Loucy (cell line): ENCODE measurements around the gene KCTD11.
A peak's percentile ranks its signal among the peaks of the same experiment; 100 is the strongest.

Experiments
- H2AFZ ChIP-seq: fragments of 200-600 bp; sonication (generic); 2 replicates; pipeline ENCODE4 v1.6.0; 2016; ENCODE audit warnings: antibody characterized with exemption, mild to moderate bottlenecking, low read length, moderate library complexity
- H3F3A ChIP-seq: fragments of 200-600 bp; 2 replicates; pipeline ENCODE4 v1.6.0; 2016; ENCODE audit warnings: antibody characterized with exemption, low read depth, mild to moderate bottlenecking
- H3K27me3 ChIP-seq: fragments of 200-600 bp; sonication (generic); 2 replicates; pipeline ENCODE4 v1.6.1; 2014; ENCODE audit warnings: low read length, mild to moderate bottlenecking; ENCODE audit not compliant: insufficient read depth, poor library complexity, severe bottlenecking
- H3K36me3 ChIP-seq: fragments of 200-600 bp; sonication (generic); 2 replicates; pipeline ENCODE4 v1.6.1; 2016; ENCODE audit warnings: low read length; ENCODE audit not compliant: insufficient read depth
- H3K4me1 ChIP-seq: fragments of 200-600 bp; sonication (generic); 2 replicates; pipeline ENCODE4 v1.5.1; 2014; ENCODE audit warnings: low read length, mild to moderate bottlenecking; ENCODE audit not compliant: insufficient read depth, poor library complexity, severe bottlenecking
- H3K4me2 ChIP-seq: fragments of 200-600 bp; sonication (generic); 2 replicates; pipeline ENCODE4 v1.6.0; 2014; ENCODE audit warnings: antibody characterized with exemption, low read length, low read depth, mild to moderate bottlenecking; ENCODE audit not compliant: poor library complexity, severe bottlenecking
- H3K4me3 ChIP-seq: fragments of 200-600 bp; sonication (generic); 2 replicates; pipeline ENCODE4 v1.5.1; 2014; ENCODE audit warnings: low read length, mild to moderate bottlenecking, mixed read lengths; ENCODE audit not compliant: poor library complexity, severe bottlenecking
- H3K79me2 ChIP-seq: fragments of 200-600 bp; sonication (generic); 2 replicates; pipeline ENCODE4 v1.6.1; 2014; ENCODE audit warnings: low read length; ENCODE audit not compliant: insufficient read depth
- H3K9ac ChIP-seq: fragments of 200-600 bp; sonication (generic); 2 replicates; pipeline ENCODE4 v1.6.0; 2014; ENCODE audit warnings: mild to moderate bottlenecking, low read depth, low read length, moderate library complexity; ENCODE audit not compliant: poor library complexity, severe bottlenecking
- H3K9me2 ChIP-seq: fragments of 200-600 bp; sonication (generic); replicated peaks from 2 replicates; pipeline ENCODE4 v1.6.1; 2016; ENCODE audit warnings: low read depth, low read length, mixed read lengths
- H3K9me3 ChIP-seq: fragments of 200-600 bp; sonication (generic); 2 replicates; pipeline ENCODE4 v1.6.1; 2014; ENCODE audit warnings: mild to moderate bottlenecking, antibody characterized with exemption, low read length, low read depth; ENCODE audit not compliant: insufficient read depth
- H4K20me1 ChIP-seq: fragments of 200-600 bp; sonication (generic); 2 replicates; pipeline ENCODE4 v1.6.0; 2014; ENCODE audit warnings: antibody characterized with exemption, low read length, mild to moderate bottlenecking; ENCODE audit not compliant: insufficient read depth, poor library complexity, severe bottlenecking
- EZH2phosphoT487 ChIP-seq: fragments of 200-600 bp; IDR thresholded peaks from 2 replicates; pipeline ENCODE4 v1.6.1; 2018; ENCODE audit warnings: antibody characterized with exemption, mild to moderate bottlenecking, moderate library complexity, borderline replicate concordance
- TF ChIP-seq, protein P1 (sequence below): fragments of 200-600 bp; sonication (generic); conservative IDR thresholded peaks from 2 replicates; pipeline ENCODE4 v1.5.1; 2014; ENCODE audit warnings: mild to moderate bottlenecking, antibody characterized with exemption, low read length

Gene KCTD11

DNA sequence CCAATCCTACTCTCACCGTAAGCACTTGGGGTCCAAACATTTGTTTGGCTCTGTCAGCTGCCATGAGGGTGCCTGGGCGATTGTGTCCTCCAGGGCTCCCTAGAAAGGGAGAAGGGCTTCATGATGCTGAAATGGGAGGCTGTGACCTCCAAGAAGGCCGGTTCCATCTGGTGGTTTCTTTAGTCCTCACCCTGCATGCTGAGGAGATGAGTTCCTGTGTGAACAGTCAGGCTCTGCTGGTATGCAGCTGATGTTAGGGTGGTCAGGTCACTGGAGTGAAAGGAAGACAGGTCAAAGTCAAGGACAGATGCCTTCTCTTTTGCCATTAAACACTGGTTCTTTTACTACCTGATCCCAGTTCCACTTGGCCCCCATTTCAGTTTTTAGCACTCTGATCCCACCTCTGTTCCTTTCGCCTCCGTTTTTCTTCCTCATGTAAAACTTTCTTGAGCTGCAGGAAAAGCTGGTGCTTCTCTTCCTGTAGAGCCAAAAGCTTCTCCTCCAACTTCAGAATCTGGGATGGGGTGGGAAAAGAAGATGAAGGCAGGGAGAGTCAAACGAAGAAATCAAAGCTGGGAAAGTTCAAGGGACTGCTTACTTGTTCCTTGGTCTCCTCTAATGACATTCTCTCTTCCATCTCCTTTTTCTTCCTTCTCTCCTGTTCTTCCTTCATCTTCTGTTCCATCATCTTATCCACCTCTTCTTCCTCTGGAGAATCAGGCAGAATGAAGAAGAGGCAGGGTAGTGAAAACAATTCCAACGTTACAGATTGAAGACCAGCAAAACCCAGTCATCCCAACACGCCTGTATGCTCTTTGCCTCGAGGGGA is 37.9 kb upstream of the KCTD11 start:
- H3K9ac ChIP-seq = peak overlapping the region; percentile 75
- H3K4me2 ChIP-seq = peak overlapping the region; percentile 82
- peak overlapping the region; percentile 77 for H3K4me3 ChIP-seq
- H3K9me3 ChIP-seq = no peaks in the 10 kb centered on the region
- H3K79me2 ChIP-seq = peaks cover 55% of the 10 kb centered on the region
- no peak for TF ChIP-seq EZH2phosphoT487
- TF ChIP-seq, protein P1, sequence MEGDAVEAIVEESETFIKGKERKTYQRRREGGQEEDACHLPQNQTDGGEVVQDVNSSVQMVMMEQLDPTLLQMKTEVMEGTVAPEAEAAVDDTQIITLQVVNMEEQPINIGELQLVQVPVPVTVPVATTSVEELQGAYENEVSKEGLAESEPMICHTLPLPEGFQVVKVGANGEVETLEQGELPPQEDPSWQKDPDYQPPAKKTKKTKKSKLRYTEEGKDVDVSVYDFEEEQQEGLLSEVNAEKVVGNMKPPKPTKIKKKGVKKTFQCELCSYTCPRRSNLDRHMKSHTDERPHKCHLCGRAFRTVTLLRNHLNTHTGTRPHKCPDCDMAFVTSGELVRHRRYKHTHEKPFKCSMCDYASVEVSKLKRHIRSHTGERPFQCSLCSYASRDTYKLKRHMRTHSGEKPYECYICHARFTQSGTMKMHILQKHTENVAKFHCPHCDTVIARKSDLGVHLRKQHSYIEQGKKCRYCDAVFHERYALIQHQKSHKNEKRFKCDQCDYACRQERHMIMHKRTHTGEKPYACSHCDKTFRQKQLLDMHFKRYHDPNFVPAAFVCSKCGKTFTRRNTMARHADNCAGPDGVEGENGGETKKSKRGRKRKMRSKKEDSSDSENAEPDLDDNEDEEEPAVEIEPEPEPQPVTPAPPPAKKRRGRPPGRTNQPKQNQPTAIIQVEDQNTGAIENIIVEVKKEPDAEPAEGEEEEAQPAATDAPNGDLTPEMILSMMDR = no peak
- no peaks in the 10 kb centered on the region for H3K9me2 ChIP-seq
- peaks cover 59% of the 10 kb centered on the region for H3K36me3 ChIP-seq
- no peaks in the 10 kb centered on the region for H3K27me3 ChIP-seq
- H2AFZ ChIP-seq = no peak overlapping the region
- H3K4me1 ChIP-seq = peaks cover 42% of the 10 kb centered on the region
- H3F3A ChIP-seq = peaks cover 7% of the 10 kb centered on the region
- H4K20me1 ChIP-seq = peaks cover 54% of the 10 kb centered on the region

DNA sequence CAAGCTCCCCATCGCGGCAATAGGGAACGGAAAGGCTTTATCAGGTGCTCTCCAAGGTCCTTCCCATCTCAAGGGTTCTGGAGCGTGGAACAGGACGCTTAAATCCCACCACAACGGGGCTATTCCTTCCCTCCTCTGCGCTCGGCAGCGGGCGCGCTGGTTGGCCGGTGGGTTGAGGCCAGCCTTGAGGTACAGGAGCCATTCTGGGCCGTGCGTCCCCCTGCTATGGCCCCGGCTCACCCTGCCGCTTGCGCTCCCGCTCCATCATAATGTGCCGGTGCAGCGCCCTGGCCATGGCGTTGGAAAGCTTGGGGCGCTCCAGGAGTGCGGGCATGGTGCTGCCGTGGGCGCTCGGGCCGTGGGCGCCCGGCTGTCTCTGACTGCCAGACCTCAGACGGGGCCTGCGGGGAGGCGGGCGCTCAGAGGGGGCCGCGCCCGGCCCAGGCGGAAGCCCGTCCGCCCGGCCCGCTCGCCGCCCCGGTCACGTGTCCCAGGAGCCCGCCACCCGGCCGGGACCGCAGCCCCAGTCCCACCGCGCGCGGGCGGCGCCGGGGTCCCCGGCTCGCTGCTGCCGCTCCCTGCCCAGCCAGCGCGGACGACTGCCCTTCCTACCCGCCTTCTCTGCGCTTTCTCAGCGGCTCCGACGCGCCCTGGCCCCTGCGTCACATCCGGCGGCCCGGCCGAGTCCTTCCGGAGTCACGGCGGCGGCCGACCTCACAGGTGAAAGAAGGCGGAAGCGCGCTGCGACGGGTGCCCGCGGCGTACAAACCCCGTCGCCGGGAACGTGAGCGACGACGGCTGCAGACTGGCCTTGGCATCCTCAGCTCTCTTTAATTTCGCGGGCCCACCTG is 37.0 kb upstream of the KCTD11 start, which contains the start of gene GPS2:
GPS2 (minus strand) TSS at position 642 of the 851 bp plus-strand sequence; CDS start at position 334, 308 bp downstream.
- Histone ChIP-seq H3K36me3 (peaks cover 51% of the 10 kb centered on the region), H2AFZ (peak within 1 kb of the TSS; percentile 55)

DNA sequence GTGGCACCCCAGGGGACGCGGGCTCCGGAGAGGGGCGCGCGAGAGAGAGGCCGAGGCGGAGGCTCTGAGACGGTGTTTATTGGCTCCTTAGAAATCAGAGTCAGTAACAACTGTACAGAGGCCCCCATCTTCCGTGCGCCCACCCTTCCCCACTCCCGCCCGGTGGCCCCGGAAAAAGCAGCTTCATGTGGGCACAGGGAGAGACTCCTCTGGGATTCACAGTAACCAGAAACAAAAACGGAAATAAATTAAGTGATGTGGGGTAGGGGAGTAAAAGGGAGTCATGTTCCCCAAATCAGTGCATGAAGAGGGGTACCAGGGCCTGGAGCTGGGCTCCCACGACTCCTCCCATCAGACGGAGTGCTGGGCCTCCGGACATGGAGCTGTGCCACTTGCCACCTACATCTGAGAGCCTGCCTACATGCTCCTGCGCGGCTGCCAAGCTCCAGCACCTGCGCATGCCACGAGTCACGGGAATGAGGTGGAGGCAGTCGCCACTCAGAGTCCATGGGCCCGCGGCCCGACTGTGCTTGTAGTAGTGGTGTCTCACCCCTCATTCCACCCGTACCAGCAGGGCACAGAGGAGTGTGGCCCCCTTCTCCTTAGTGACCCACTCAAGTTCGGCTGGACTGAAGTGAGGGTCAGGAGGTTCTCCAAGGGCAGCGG is 36.3 kb upstream of the KCTD11 start:
- Histone ChIP-seq H3K4me3 (peak overlapping the region; percentile 77), H3K9me3 (no peaks in the 10 kb centered on the region), H3K9me2 (no peaks in the 10 kb centered on the region), H3K79me2 (peaks cover 39% of the 10 kb centered on the region), H3F3A (peaks cover 7% of the 10 kb centered on the region), H3K27me3 (no peaks in the 10 kb centered on the region), H3K9ac (peak overlapping the region; percentile 75), H4K20me1 (peaks cover 38% of the 10 kb centered on the region), H3K36me3 (peaks cover 48% of the 10 kb centered on the region), H3K4me2 (peak overlapping the region; percentile 96), H3K4me1 (peaks cover 26% of the 10 kb centered on the region), H2AFZ (peak overlapping the region; percentile 55)
- TF ChIP-seq EZH2phosphoT487 = no peak
- TF ChIP-seq, protein P1 = no peak

More for the DNA sequence above, 37.0 kb upstream of the KCTD11 start, which contains the start of gene GPS2:
- H3K27me3 ChIP-seq = no peaks in the 10 kb centered on the region
- H3K4me1 ChIP-seq = peaks cover 34% of the 10 kb centered on the region
- peak within 1 kb of the TSS; percentile 75 for H3K9ac ChIP-seq
- peaks cover 7% of the 10 kb centered on the region for H3F3A ChIP-seq
- peak within 1 kb of the TSS; percentile 77 for H3K4me3 ChIP-seq
- no peaks in the 10 kb centered on the region for H3K9me3 ChIP-seq
- H4K20me1 ChIP-seq = peaks cover 45% of the 10 kb centered on the region
- H3K79me2 ChIP-seq = peaks cover 47% of the 10 kb centered on the region
- H3K9me2 ChIP-seq = no peaks in the 10 kb centered on the region
- TF ChIP-seq, protein P1 = no peak
- TF ChIP-seq EZH2phosphoT487 = no peak
- H3K4me2 ChIP-seq = peak within 1 kb of the TSS; percentile 96
